Neural crest cell (in vitro differentiated cells): ENCODE measurements around the gene PTTG1IP. TPM values are rescaled to one million over a fixed set of nuclear protein-coding genes. Genes with fewer than 3 reads are reported as not detected.

Source experiments
- DNase-seq: peaks from one replicate; pipeline ENCODE4 v3.0.0; 2021; ENCODE audit warnings: low read depth, mixed read lengths, low spot score
- H3K27ac Mint-ChIP-seq: one replicate; pipeline ENCODE4 v1.8.0; 2021; ENCODE audit warnings: mild to moderate bottlenecking, mixed read lengths; ENCODE audit not compliant: unreplicated experiment
- H3K27me3 Mint-ChIP-seq: 2 replicates; pipeline ENCODE4 v1.8.0; 2021; ENCODE audit warnings: low read depth, mild to moderate bottlenecking, mixed read lengths
- H3K36me3 Mint-ChIP-seq: 2 replicates; pipeline ENCODE4 v1.8.0; 2021; ENCODE audit warnings: low read depth, mild to moderate bottlenecking, mixed read lengths
- H3K4me1 Mint-ChIP-seq: 2 replicates; pipeline ENCODE4 v1.8.0; 2021; ENCODE audit warnings: mixed read lengths
- H3K4me3 Mint-ChIP-seq: one replicate; pipeline ENCODE4 v1.8.0; 2021; ENCODE audit warnings: mild to moderate bottlenecking, mixed read lengths
- H3K9me3 Mint-ChIP-seq: 2 replicates; pipeline ENCODE4 v1.8.0; 2021; ENCODE audit warnings: mixed read lengths
- CTCF ChIP-seq: fragments of 200-600 bp; sonication (generic); conservative IDR thresholded peaks from 2 replicates; pipeline ENCODE4 v1.5.0; 2021; ENCODE audit warnings: antibody characterized with exemption, mild to moderate bottlenecking
- total RNA-seq: library from RNA; stranded (reverse); gene quantifications from 2 replicates; pipeline ENCODE4 v1.2.1, GENCODE V29; 2021

The PTTG1IP gene
- total RNA-seq, 1 donor from 2014 or later = 164 TPM

GRCh38 chr21:44816761-44817505 is 56.6 kb downstream of the PTTG1IP start:
- TF ChIP-seq CTCF = no peak
- H3K9me3 Mint-ChIP-seq = peaks cover 4% of the 10 kb centered on the region
- no peak overlapping the region for H3K27ac Mint-ChIP-seq
- H3K4me1 Mint-ChIP-seq = peaks cover 9% of the 10 kb centered on the region
- no peaks in the 10 kb centered on the region for H3K27me3 Mint-ChIP-seq
- no peak for DNase-seq
- H3K4me3 Mint-ChIP-seq = peak overlapping the region; percentile 91
- H3K36me3 Mint-ChIP-seq = peaks cover 8% of the 10 kb centered on the region

- peaks cover 8% of the 10 kb centered on the region for H3K36me3 Mint-ChIP-seq
- peak overlapping the region; percentile 37 for H3K27ac Mint-ChIP-seq
- no peak for DNase-seq
- peaks cover 9% of the 10 kb centered on the region for H3K4me1 Mint-ChIP-seq
- H3K9me3 Mint-ChIP-seq = peaks cover 4% of the 10 kb centered on the region
- no peaks in the 10 kb centered on the region for H3K27me3 Mint-ChIP-seq
- H3K4me3 Mint-ChIP-seq = peak overlapping the region; percentile 91
- TF ChIP-seq CTCF = no peak
Measured at GRCh38 chr21:44815852-44816628, 57.5 kb downstream of the PTTG1IP start.

DNA sequence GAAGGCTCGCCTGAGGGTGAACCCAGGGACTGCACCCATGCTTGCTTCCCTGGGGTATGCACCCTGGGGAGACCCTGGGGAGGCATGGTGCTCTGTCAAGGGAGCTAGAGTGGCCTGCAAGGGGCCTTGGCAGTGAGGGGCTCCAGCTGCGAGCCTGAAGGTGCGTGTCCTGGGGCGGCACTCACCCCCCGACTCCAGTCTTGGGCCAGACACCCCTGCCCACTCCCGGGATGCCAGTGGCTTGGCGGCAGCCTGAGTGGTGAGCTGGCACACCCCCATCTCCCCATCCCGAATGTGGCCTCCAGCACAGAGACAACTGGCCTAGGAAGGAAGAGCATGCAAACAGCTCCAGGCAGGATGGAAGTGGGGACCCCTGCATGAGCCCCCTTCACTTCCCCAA is 58.3 kb downstream of the PTTG1IP start:
- H3K27me3 Mint-ChIP-seq = no peaks in the 10 kb centered on the region
- no peak overlapping the region for H3K4me3 Mint-ChIP-seq
- no peak for TF ChIP-seq CTCF
- H3K9me3 Mint-ChIP-seq = peaks cover 4% of the 10 kb centered on the region
- H3K27ac Mint-ChIP-seq = peak overlapping the region; percentile 50
- H3K36me3 Mint-ChIP-seq = peaks cover 8% of the 10 kb centered on the region
- DNase-seq = no peak
- peaks cover 9% of the 10 kb centered on the region for H3K4me1 Mint-ChIP-seq

DNA sequence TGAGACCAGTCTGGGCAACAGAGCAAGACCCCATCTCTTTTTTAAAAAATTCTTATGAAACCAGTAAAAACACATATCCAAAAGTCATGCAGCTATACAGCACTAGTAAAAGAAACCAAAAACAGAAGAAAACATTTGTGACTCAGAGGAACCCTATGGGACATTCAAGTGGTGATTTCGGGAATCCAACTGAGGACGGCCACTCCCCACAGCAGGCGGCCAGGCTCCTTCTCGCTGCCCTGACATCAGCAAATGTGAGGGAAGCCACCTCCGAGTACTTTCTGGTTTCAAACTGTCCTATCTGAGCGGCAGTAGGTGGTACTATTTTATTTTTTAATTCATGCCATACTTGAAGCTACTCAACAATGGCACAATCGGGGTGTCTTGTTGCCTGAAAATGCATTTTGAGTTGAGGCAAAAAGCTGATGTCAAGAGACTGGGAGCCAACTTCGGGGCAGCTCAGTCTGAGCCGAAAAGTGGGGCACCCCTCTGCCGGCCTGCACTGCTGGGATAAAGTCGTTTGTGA is 58.9 kb downstream of the PTTG1IP start:
- H3K9me3 Mint-ChIP-seq = peaks cover 2% of the 10 kb centered on the region
- peaks cover 9% of the 10 kb centered on the region for H3K4me1 Mint-ChIP-seq

More for the DNA sequence above, 58.9 kb downstream of the PTTG1IP start:
- H3K36me3 Mint-ChIP-seq = peaks cover 6% of the 10 kb centered on the region
- H3K27ac Mint-ChIP-seq = no peak overlapping the region
- no peaks in the 10 kb centered on the region for H3K27me3 Mint-ChIP-seq
- no peak for TF ChIP-seq CTCF
- peak overlapping the region; percentile 47 for H3K4me3 Mint-ChIP-seq
- DNase-seq = no peak
